CD4-positive, alpha-beta T cell treated with Interleukin-6 for 4 hours (primary cell): Measurements from ENCODE around the gene KIF26A.
A peak's percentile ranks its signal among the peaks of the same experiment; 100 is the strongest.

Experiments used
- DNase-seq: peaks from one replicate; pipeline ENCODE4 v3.0.0-alpha.2; 2020; ENCODE audit warnings: mixed read lengths

KIF26A gene

GRCh38 chr14:104133496-104133895, 4.9 kb upstream of the KIF26A start:
- DNase-seq, result no peak

GRCh38 chr14:104134061-104134965, 4.1 kb upstream of the KIF26A start:
- DNase-seq, result no peak

- DNase-seq, result no peak
Observed at GRCh38 chr14:104135121-104135903, 3.1 kb upstream of the KIF26A start.

GRCh38 chr14:104135904-104136471, 2.4 kb upstream of the KIF26A start:
- DNase-seq, result no peak

DNA sequence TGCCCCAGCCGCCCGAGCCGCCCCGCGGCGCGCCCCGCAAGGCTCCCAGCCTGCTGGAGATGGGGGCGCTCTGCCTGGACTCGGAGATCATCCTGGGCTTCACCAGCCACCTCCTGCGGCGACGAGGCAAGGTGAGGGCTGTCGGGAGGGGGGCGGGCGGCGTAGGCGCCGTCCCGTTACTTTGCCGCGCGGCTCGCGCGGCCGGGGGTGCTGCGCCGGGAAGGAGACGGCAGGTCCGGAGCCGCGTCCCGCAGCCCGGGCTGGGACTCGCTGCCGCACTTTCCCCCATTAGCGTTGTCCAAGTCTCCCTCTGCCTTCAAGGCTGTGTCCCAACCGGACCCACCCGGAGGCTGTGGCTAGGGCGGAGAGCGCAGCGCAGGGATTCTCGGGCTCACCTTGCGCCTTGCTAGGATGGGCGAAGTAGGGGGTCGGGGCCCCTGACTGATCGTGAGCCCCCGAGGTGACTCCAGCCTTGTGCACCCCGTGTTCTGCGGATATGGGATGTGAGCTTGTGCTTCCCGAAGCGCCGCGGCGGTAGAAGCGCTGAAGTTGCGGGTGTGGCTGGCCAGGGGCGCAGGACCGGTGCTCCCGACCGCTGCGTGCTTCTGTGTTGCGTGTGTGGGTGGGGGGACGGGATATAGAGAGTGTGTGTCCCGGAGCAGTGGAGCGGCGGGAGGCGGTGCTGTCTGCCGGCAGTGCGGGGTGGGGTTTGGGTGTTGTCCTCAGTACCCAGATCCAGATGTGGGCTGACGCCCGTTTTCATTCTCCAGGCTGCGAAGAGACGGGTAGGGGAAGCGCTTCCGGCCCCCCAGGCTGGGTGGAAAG, 1.7 kb upstream of the KIF26A start:
- DNase-seq, result no peak

GRCh38 chr14:104137297-104138097, 890 bp upstream of the KIF26A start:
- peak; percentile 68 for DNase-seq

DNA sequence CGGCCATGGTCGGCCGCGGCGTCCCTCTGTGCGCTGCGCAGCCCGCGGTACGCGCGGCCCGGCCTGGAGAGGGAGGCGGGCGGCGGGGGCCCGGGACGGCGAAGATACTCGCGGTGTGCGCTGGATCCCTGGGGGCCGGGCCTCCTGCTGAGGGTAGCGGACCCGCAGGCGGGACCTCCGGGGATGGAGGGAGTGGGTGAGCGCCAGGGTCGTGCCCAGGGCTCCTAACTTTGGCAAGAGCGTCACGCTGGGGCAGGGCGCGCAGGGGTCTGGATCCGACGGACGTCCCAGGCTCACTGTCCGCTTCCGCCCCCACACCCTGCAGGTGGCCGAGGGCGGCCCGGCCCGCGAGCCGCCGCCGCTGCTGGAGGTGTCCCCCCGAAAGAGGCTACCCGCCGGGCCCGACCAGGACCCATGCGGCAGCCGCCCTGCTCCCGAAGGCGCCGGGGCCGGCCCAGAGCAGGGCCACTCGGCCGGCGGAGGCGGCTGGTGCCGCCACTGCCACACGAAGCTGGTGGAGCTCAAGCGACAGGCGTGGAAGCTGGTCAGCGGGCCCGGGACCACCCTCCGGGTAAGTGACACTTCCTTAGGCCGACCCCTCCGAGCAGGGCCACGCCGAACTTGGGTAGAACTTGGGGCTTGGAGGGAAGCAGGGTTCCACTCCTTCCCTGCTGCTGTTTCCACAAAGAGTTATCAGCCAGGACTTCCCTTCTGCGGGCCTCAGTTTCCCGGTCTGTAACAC, 502 bp downstream of the KIF26A start:
- no peak for DNase-seq

DNA sequence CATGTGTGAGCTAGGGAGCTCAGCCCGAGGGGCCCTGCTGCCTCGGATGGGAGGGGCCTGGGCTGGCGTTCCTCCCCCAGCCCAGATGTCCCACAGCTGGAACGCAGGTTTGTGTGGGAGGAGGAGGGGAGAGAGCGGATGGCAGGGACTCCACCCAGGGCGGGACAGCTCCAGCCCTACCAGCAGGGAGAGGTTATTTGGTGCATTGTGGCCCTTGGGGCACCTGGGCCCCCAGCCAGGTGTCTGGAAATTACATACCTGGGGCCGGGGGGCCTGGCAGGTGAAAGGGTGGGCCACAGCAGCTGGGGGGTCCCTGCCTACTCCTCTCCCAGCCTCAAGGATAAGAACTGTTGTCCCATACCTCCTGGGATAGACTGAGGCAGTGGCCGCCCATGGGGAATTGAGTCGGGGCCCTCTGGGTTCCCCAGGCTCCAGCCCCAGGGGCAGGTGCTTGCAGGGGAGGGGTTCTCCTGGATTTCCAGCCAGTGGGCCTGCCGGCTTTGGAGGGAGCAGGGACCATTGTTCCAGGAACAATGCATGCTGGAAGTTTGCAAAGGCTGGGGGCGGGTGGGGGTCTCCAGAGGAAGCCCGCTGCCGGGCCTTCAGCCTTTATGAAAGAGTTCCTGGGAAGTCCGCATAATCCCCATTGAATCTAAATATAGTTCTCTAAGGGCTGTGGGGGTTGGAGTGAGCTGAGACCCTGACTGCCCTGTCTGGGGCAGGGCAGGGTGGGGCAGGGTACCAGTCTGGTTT, 1.2 kb downstream of the KIF26A start:
- no peak for DNase-seq

DNA sequence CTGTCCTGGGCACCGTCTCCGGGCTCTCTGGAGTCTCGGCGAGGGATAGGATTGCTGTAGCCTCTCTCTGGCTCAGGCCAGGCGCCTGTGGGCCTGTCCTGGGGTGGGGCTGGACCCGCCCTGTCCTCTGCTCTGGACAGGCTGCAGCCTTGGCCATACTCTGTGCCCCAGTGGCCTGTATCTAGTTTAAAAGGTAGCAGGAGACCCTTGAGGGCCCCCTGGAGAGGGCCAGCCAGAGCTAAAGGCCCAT, 1.8 kb downstream of the KIF26A start:
- no peak for DNase-seq

- no peak for DNase-seq
Observed at GRCh38 chr14:104140463-104141331, 2.3 kb downstream of the KIF26A start.

GRCh38 chr14:104141621-104142091, 3.3 kb downstream of the KIF26A start:
- DNase-seq, result no peak

DNA sequence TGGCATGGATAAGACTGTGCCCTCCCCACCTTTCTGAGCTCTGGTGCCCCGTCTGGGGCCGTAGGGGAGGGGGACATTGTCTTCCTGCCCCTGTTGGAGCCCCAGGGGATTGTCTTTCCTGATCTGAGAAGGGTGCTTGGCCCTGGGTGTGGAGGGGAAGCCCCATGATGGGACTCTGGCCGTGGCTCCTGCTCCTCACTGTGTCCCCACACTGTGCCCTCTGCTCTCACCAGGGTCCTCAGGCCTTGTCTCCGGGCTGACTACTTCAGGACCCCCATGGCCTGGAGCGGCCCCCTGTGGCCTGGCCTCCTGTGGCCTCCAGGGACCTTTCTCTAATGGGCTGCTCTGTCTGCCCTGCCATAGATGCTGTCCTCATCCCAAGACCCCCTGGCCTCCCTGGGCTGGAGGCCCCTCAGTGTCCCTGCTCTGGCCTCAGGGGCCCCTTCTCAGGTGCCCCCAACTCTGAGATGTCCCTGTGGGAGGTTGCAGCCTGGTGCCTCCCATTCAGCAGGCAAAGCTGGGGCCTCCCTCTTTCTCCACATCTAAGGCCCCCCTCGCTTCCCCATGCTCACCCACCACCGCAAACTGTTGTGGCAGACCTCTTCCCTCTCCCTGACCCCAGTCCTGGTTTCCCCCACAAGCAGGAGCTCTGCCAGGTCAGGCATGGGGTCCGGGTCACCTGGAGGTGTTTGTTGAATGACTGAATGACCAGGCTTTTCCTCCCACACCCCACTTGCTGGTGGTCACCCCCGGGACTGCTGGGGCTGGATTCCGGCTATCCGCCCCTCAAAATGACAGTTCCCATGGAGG, 4.0 kb downstream of the KIF26A start:
- DNase-seq, result no peak

- no peak for DNase-seq
Observed at GRCh38 chr14:104142946-104143470, 4.6 kb downstream of the KIF26A start.

- no peak for DNase-seq
Observed at GRCh38 chr14:104143521-104144452, 5.4 kb downstream of the KIF26A start.

DNA sequence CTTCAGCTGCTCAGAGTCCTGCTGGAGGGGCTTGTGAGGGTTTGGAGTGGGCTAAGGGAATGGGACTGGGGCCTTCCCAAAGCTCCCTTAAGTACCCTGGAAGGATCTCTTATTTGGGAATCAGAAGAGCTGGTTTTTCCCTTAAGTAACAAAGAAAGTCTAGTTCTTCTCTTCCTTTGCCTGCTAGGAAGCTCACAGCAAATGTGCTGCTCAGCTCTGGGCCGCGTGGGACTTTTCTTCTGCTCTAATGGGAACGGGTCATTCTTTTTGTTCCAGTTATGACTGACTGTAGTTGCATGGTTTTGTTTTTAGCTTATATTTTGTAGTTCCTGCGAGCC, 6.0 kb downstream of the KIF26A start:
- DNase-seq, result no peak

DNA sequence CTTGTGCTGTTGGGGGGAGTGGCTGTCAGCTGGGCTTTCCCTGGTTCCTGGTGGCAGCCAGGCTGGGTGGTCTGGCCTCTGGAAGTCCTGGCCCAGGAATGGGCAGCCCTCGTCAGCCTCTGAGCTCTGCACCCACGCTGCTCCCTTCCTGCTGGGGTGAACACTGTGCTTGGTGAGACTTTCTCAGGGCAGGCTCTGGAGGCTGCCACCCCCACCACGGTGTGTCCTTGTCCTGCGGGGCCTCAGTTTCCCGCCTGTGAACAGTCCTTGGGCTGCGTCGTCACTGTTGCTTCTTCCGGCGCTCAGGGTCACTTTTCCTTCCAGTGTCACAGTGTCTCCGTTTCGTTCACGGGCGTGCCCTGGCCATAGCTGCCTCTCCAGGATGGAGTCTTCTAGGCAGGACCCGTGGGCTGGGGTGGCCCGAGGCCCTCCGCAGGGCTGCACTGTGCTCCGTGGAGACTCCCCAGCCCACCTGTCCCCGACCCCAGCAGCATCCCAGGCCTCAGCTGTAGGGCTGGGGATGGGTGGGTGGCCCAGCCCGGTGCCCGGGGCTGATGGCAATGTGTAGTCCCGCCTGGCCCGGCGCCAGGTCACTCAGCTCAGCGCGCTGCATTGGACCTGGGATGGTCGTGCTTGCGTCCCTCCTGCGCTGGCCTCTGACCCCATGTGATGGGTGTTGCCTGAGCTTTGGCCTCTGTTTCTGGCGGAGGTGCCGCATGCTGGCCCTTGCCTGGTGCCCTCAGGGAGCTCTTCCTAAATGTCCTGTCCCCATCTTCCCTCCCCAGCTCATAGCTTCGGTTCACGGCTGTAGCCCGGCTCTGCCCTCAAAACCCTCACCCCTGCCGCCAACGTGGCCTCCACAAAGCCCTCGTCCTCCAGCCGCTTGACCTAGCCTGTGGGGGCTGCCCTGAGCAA, 6.8 kb downstream of the KIF26A start:
- DNase-seq, result no peak
